Breast epithelium (tissue), 4 donors: ENCODE results near the gene LGALS9. TPM values are rescaled to one million over a fixed set of nuclear protein-coding genes. Genes with fewer than 3 reads are reported as not detected.

Experiments used
- DNase-seq, 2 donors: peaks; one replicate each; pipeline ENCODE4 v3.0.0-alpha.2; 2019; ENCODE audit warnings: low spot score in 2 of 2
- H3K27ac ChIP-seq, 2 donors: fragments of 200-600 bp; sonication (generic) in 1 of 2; one replicate each; pipeline ENCODE4 v1.5.1; 2016 to 2019; ENCODE audit warnings: mild to moderate bottlenecking in 1 of 2
- H3K27me3 ChIP-seq, 2 donors: fragments of 200-600 bp; sonication (generic) in 1 of 2; one replicate each; pipeline versions ENCODE4 v1.5.1 to v1.6.0; 2017 to 2019; ENCODE audit warnings: control low read depth in 1 of 2, mild to moderate bottlenecking in 1 of 2
- H3K36me3 ChIP-seq: fragments of 200-600 bp; one replicate; pipeline ENCODE4 v1.5.1; 2019
- H3K4me1 ChIP-seq, 2 donors: fragments of 200-600 bp; sonication (generic); one replicate each; pipeline ENCODE4 v1.5.1; 2016 to 2019; ENCODE audit warnings: control low read depth in 1 of 2
- H3K4me3 ChIP-seq, 3 donors: fragments of 200-600 bp; sonication (generic); 1 replicate in 2 of 3; 2 replicates in 1 of 3; pipeline ENCODE4 v1.5.1; 2016 to 2019; ENCODE audit warnings: mild to moderate bottlenecking in 3 of 3, moderate library complexity in 2 of 3
- H3K9me3 ChIP-seq, 2 donors: fragments of 200-600 bp; sonication (generic) in 1 of 2; one replicate each; pipeline ENCODE4 v1.5.1; 2016 to 2019; ENCODE audit warnings: control low read depth in 1 of 2
- POLR2A ChIP-seq: fragments of 450-650 bp; IDR thresholded peaks from one replicate; pipeline ENCODE4 v1.6.1; 2016; ENCODE audit warnings: antibody characterized with exemption, mild to moderate bottlenecking, moderate library complexity
- POLR2AphosphoS5 ChIP-seq, 3 donors: sonication (generic); formaldehyde crosslinking; IDR thresholded peaks; one replicate each; pipeline ENCODE4 v1.6.1; 2017; ENCODE audit warnings: antibody characterized with exemption in 3 of 3
- intact Hi-C: fragments of 100-400 bp; cut with DNase I; formaldehyde crosslinking; loops from one replicate; pipeline ENCODE4 v1.15.1; 2023; ENCODE audit warnings: low total_unique reads
- total RNA-seq, 3 donors: library from RNA; depleted of rRNA; stranded (reverse); fragments of >200 nt; gene quantifications; one replicate each; pipeline ENCODE4 v1.1.0, GENCODE V29; 2016
- TF ChIP-seq, protein P1 (sequence below), 3 donors: fragments of 450-650 bp; IDR thresholded peaks; one replicate each; pipeline ENCODE4 v1.5.1; 2016 to 2017; ENCODE audit warnings: antibody characterized with exemption in 3 of 3, mild to moderate bottlenecking in 3 of 3, moderate library complexity in 3 of 3

LGALS9 gene
- total RNA-seq, 3 donors from 2014 or later, result 17.4 to 58.1 (median 30.1) TPM

DNA sequence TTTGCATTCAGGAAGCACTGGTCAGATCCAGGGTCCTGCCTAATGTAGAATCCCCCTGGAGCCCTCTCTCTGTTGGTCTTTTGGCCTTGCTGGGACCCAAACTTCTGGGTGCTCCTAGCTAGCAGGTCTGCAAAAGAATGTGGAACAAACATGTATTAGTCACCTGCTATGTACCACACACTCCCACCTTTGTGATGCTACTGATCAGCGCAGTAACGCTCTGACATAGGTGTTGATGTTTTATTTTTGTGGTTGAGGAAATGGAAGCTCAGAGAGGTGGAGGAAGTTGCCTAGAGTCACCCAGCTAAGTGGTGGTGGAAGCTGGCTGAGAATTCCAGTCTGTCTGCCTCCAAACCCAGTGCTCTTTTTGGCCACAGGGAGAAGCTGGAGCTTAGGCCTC, 35.8 kb upstream of the LGALS9 start:
- intact Hi-C loops, result no loop called here
- TF ChIP-seq, protein P1, sequence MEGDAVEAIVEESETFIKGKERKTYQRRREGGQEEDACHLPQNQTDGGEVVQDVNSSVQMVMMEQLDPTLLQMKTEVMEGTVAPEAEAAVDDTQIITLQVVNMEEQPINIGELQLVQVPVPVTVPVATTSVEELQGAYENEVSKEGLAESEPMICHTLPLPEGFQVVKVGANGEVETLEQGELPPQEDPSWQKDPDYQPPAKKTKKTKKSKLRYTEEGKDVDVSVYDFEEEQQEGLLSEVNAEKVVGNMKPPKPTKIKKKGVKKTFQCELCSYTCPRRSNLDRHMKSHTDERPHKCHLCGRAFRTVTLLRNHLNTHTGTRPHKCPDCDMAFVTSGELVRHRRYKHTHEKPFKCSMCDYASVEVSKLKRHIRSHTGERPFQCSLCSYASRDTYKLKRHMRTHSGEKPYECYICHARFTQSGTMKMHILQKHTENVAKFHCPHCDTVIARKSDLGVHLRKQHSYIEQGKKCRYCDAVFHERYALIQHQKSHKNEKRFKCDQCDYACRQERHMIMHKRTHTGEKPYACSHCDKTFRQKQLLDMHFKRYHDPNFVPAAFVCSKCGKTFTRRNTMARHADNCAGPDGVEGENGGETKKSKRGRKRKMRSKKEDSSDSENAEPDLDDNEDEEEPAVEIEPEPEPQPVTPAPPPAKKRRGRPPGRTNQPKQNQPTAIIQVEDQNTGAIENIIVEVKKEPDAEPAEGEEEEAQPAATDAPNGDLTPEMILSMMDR (IDR thresholded peaks at IDR 0.05), result no peak
- TF ChIP-seq POLR2AphosphoS5 (IDR thresholded peaks at IDR 0.05), result no peak
- TF ChIP-seq POLR2A, result no peak
- no peak overlapping the region for H3K27ac ChIP-seq
- H3K36me3 ChIP-seq, result peaks cover 3% of the 10 kb centered on the region
- no peak overlapping the region for H3K4me3 ChIP-seq
- DNase-seq, result no peak
- no peaks in the 10 kb centered on the region for H3K4me1 ChIP-seq
- no peaks in the 10 kb centered on the region for H3K27me3 ChIP-seq
- H3K9me3 ChIP-seq, result no peaks in the 10 kb centered on the region

DNA sequence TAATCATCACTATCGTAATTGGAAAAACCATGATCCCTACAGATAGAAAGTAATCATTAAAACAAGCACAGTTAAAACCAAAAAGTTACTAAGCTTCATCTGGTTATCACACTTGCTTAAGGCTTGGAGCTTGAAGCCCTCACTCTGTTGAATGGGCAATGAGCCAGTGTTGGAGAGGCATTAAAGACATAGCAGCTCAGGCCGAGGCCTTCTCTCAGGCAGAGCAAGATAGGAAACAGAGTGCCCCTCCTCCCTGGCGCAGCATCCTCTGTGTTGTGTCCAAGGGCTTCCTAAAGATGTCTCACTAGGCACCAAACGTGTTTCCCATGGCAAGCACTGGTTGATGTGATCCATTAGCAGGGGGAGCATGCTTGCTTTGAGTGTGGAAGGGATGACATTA, 34.9 kb upstream of the LGALS9 start:
- TF ChIP-seq POLR2AphosphoS5 (IDR thresholded peaks at IDR 0.05) (no peak), POLR2A (no peak)
- TF ChIP-seq, protein P1 (IDR thresholded peaks at IDR 0.05), result no peak
- no peak overlapping the region for H3K27ac ChIP-seq
- no peaks in the 10 kb centered on the region for H3K27me3 ChIP-seq
- peaks cover 3% of the 10 kb centered on the region for H3K36me3 ChIP-seq
- H3K4me3 ChIP-seq, result no peak overlapping the region
- DNase-seq, result no peak
- intact Hi-C loops, result no loop called here
- no peaks in the 10 kb centered on the region for H3K4me1 ChIP-seq
- H3K9me3 ChIP-seq, result no peaks in the 10 kb centered on the region

DNA sequence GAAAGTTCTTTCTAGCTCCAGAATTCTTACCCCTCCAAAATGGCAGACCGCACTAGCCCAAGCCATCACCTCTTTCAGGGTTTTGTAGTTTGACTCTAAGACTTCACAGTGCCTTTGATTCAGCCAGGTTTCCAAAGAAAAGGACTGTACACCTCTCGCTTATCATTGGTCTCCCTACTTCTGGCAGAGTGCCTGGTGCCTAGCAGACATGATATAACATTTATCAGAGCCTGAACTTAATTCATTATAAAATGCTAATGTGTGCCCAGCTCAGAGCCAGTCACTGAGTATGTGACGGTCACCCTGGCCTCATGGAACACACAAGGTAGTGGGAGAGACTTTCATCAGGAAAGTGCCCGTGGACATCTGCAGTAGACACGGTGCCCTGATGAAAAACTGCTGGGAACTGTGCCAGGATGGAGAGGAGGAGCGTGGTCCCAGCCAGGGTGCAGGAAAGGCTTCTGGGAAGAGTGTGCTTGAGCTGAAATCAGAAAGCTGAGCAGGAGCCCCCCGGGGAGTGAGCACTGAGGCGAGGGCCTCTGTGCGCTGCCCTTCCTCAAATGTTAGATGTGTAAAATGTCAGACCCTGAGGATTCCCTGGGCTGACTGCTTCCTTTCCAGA, 34.3 kb upstream of the LGALS9 start:
- H3K9me3 ChIP-seq, result no peaks in the 10 kb centered on the region
- no peaks in the 10 kb centered on the region for H3K4me1 ChIP-seq
- H3K27ac ChIP-seq, result no peak overlapping the region
- DNase-seq, result no peak
- no peaks in the 10 kb centered on the region for H3K27me3 ChIP-seq
- no peak for TF ChIP-seq POLR2AphosphoS5 (IDR thresholded peaks at IDR 0.05)
- no peak for TF ChIP-seq POLR2A
- TF ChIP-seq, protein P1 (IDR thresholded peaks at IDR 0.05), result no peak
- intact Hi-C loops, result no loop called here
- peaks cover 3% of the 10 kb centered on the region for H3K36me3 ChIP-seq
- H3K4me3 ChIP-seq, result no peak overlapping the region

DNA sequence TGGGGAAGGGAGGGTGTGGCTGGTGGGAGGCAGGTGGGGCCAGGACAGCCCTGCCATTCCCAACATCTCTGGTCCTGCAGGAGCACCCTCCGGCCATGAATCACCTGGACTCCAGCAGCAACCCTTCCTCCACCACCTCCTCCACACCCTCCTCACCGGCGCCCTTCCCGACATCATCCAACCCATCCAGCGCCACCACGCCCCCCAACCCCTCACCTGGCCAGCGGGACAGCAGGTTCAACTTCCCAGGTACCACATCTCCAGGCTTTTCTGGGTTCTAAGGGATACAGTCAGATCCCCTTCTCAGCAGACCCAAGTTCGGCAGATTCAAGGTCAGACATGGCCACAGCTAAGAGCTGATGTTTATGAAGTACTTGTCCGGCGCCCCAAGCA, 33.8 kb upstream of the LGALS9 start:
- no peaks in the 10 kb centered on the region for H3K9me3 ChIP-seq
- no peak overlapping the region for H3K27ac ChIP-seq
- no peak for DNase-seq
- peaks cover 3% of the 10 kb centered on the region for H3K36me3 ChIP-seq
- intact Hi-C loops, result no loop called here
- no peaks in the 10 kb centered on the region for H3K27me3 ChIP-seq
- H3K4me1 ChIP-seq, result no peaks in the 10 kb centered on the region
- no peak overlapping the region for H3K4me3 ChIP-seq
- TF ChIP-seq, protein P1 (IDR thresholded peaks at IDR 0.05), result no peak
- TF ChIP-seq POLR2AphosphoS5 (IDR thresholded peaks at IDR 0.05), result no peak
- no peak for TF ChIP-seq POLR2A

DNA sequence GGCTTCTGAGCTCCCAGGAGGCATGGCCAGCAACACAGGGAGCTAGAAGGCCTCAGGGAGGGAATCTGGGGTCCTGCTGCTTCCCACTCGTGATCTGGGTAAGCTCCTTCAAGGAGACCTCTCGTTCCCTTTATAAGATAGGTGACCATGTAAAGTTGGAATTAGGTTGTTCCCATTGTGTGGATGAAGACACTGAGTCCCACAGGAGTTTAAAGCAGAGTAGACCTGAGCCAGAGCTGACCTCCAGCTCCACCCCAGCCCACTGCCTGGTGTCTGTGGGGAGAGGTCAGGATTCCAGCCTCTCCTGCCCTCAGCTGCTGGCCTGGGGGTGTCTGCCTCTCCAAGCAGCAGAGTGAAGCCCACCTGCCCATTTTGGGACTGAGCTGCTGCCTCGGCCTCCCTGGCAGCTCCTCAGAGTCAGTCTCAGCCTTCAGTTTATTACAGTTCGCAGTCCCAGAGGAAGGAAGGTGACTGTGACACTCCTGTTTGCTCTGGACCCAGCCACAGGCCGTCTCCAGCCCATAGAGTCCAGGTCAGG, 33.1 kb upstream of the LGALS9 start:
- H3K36me3 ChIP-seq, result peaks cover 3% of the 10 kb centered on the region
- no peak overlapping the region for H3K4me3 ChIP-seq
- no peak overlapping the region for H3K27ac ChIP-seq
- no peaks in the 10 kb centered on the region for H3K9me3 ChIP-seq
- intact Hi-C loops, result no loop called here
- no peaks in the 10 kb centered on the region for H3K4me1 ChIP-seq
- no peaks in the 10 kb centered on the region for H3K27me3 ChIP-seq
- TF ChIP-seq, protein P1 (IDR thresholded peaks at IDR 0.05), result no peak
- TF ChIP-seq POLR2AphosphoS5 (IDR thresholded peaks at IDR 0.05) (no peak), POLR2A (no peak)
- no peak for DNase-seq
